Memory B cell (primary cell): ENCODE results near the gene FAM193A.

Experiments used
- ATAC-seq: fragments of 150-1000 bp; cut with Tn5 transposase; 2 replicates; pipeline ENCODE4 v1.10.0; 2021; ENCODE audit warnings: low read depth, mild to moderate bottlenecking, moderate library complexity
- DNase-seq, 2 donors: peaks; one replicate each; pipeline ENCODE4 v3.0.0; 2022; ENCODE audit warnings: low spot score in 2 of 2
- H3K27ac Mint-ChIP-seq: one replicate; pipeline ENCODE4 v1.8.0; 2022; ENCODE audit warnings: mild to moderate bottlenecking, moderate library complexity, mixed read lengths
- H3K27me3 Mint-ChIP-seq: one replicate; pipeline ENCODE4 v1.8.0; 2022; ENCODE audit warnings: mixed read lengths
- H3K36me3 Mint-ChIP-seq: one replicate; pipeline ENCODE4 v1.8.0; 2022; ENCODE audit warnings: mild to moderate bottlenecking, mixed read lengths
- H3K4me1 Mint-ChIP-seq: one replicate; pipeline ENCODE4 v1.8.0; 2022; ENCODE audit warnings: mixed read lengths
- H3K4me3 Mint-ChIP-seq: one replicate; pipeline ENCODE4 v1.8.0; 2022; ENCODE audit warnings: mild to moderate bottlenecking, moderate library complexity, mixed read lengths
- H3K9me3 Mint-ChIP-seq: one replicate; pipeline ENCODE4 v1.8.0; 2022; ENCODE audit warnings: mixed read lengths

Gene FAM193A

DNA sequence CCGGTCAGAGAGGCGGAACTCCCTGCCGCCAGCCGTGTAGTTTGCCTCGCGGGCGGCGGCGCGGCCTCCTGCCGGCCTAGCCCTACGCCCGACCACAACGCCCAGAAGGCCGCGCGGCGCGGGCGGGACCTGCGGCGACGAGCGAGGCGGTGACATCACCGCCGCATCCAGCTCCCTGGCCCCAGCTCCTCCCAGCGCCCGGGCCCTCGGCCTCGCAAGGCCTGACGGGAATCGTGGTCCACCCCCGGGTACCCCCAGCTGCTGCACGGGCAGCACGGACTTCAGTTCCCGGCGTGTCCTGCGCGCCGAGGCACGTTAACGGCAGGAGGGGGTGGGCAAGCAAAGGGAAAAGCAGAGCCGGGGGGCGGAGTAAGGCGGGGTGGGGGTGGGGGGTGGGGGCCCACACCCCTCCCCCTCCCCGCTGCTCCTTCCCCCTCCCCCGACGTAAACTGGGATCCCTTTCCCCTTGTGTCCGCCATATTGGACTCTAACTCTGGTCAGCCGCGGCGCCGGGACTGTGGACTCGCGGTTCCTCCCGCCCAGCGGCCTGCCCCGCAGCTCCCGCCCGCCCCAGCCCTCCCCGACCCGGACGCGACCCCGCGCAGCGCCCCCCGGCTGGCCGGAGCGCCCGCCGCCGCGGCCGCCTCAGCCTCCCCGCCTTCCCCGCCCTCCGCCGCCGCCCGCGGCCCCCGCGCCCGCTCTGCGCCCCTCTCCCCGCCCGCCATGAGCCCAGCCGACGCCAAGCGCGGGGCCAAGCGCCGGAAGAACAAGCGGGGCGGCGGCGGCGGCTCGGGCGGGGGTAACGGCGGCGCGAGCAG is at the start of gene FAM193A:
FAM193A (plus strand) TSS at position 455 of the 818 bp plus-strand sequence; CDS start at position 724, 269 bp downstream.
- ATAC-seq = peak; percentile 87

GRCh38 chr4:2486981-2487380 is 49.5 kb upstream of the FAM193A start:
- Mint-ChIP-seq H3K4me1 (peaks cover 61% of the 10 kb centered on the region), H3K9me3 (no peaks in the 10 kb centered on the region), H3K4me3 (peak overlapping the region; percentile 73), H3K36me3 (peaks cover 11% of the 10 kb centered on the region), H3K27me3 (no peaks in the 10 kb centered on the region), H3K27ac (peak overlapping the region; percentile 97)
- ATAC-seq (no peak), DNase-seq (no peak)

More for the DNA sequence above, at the start of gene FAM193A:
- Mint-ChIP-seq H3K27me3 (no peaks in the 10 kb centered on the region), H3K36me3 (no peaks in the 10 kb centered on the region), H3K9me3 (no peaks in the 10 kb centered on the region), H3K4me1 (peaks cover 8% of the 10 kb centered on the region), H3K4me3 (peak within 1 kb of the TSS; percentile 93), H3K27ac (peak within 1 kb of the TSS; percentile 87)
- peak; percentile 92 to 97 for DNase-seq

DNA sequence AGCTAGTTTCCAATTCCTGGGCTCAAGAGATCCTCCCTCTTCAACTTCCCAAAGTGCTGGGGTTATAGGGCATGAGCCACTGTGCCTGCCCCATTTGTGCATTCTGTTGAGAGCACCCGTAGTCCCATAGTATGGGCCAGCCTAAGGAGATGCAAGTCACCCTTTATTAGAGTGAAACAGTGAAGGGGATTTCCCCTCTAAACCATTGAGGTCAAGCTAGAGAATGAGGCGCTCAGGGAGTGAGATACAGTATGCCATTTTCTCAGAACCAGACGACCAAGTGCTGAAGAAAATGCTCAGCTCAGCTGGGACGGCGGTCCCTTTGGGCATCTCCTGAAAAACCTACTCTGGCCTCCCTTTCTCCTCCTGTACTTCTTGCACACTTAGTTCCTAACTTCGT is 48.8 kb upstream of the FAM193A start:
- DNase-seq = no peak
- Mint-ChIP-seq H3K9me3 (no peaks in the 10 kb centered on the region), H3K27me3 (no peaks in the 10 kb centered on the region), H3K36me3 (peaks cover 11% of the 10 kb centered on the region), H3K4me1 (peaks cover 55% of the 10 kb centered on the region), H3K4me3 (peak overlapping the region; percentile 37), H3K27ac (peak overlapping the region; percentile 68)
- ATAC-seq = peak; percentile 32

DNA sequence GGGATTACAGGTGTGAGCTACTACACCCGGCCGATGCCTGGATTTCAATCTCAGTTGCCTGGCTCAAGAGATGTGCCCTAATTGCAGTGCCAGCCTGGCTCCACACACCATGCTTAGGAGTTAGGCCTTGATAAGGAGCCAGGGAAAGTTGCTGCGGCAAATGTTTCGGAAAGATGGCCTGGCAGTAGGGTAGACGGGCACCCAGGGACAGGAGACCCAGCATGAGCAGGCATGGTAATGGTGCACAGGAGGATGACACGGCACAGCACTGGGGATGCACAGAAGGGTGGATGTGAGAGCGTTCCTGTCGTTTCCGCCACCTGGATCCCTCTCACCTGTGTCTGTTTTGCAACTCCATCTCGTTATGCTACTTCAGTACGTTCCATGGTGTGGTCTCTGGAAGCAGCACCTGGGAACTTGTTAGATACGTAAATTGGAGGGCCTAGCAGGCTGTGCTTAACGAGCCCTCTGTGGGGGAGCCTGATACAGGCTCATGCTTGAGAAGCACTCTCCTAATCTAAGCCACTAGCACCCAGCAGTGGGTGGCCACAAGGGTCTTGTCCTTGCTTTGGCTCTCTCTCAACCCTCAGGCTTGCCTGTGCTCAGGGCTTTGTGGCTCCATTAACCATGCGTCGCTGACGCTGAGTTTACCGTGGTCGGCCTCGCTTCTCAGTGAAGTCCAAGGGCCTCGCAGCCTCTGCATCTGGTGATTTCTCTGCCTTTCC is 47.2 kb upstream of the FAM193A start:
- no peak overlapping the region for H3K27ac Mint-ChIP-seq
- H3K4me3 Mint-ChIP-seq = no peak overlapping the region
- H3K9me3 Mint-ChIP-seq = no peaks in the 10 kb centered on the region
- ATAC-seq = no peak
- H3K4me1 Mint-ChIP-seq = peaks cover 50% of the 10 kb centered on the region
- peaks cover 16% of the 10 kb centered on the region for H3K36me3 Mint-ChIP-seq
- no peak for DNase-seq
- no peaks in the 10 kb centered on the region for H3K27me3 Mint-ChIP-seq

DNA sequence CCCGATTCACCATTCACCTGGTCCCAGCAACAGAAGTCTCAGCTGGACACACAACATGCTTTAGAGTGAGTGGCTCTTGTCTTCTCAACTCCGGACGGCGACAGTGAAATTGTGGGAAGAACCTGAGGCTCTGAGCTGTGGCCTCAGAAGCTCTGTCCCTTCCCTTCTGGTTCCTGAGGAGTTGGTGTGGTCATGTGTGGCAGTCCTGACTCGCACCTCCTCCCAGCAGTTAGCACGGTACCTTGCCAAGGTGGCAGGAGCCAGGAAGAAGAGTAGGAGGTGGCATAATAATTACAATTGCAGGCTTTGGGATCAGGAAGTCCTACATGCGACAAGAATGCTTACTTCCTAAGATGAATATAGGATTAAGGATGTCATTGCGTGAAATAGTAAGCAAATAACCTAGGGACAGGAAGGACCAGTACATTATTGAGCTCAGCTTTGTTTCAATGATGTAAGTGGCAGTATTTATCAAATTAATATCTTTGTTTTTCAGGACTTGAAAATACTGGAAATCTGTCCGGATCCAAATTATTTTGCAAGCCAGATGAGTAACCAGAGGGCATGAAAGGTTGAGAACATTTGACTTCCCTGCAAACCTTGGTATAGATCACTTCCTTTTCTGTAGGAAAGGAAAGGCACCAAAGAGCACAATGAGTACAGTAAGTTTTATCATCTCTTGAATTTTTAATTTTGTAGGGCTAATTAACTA is 46.5 kb upstream of the FAM193A start:
- Mint-ChIP-seq H3K4me1 (peaks cover 46% of the 10 kb centered on the region), H3K27me3 (no peaks in the 10 kb centered on the region), H3K9me3 (no peaks in the 10 kb centered on the region), H3K4me3 (no peak overlapping the region), H3K27ac (peak overlapping the region; percentile 63), H3K36me3 (peaks cover 16% of the 10 kb centered on the region)
- DNase-seq (no peak), ATAC-seq (no peak)

GRCh38 chr4:2492970-2493369 is 43.5 kb upstream of the FAM193A start:
- no peak overlapping the region for H3K4me3 Mint-ChIP-seq
- H3K36me3 Mint-ChIP-seq = peaks cover 22% of the 10 kb centered on the region
- ATAC-seq (no peak), DNase-seq (no peak)
- peaks cover 35% of the 10 kb centered on the region for H3K4me1 Mint-ChIP-seq
- H3K27ac Mint-ChIP-seq = peak overlapping the region; percentile 70
- H3K9me3 Mint-ChIP-seq = no peaks in the 10 kb centered on the region
- H3K27me3 Mint-ChIP-seq = no peaks in the 10 kb centered on the region

GRCh38 chr4:2494992-2495391 is 41.5 kb upstream of the FAM193A start:
- H3K9me3 Mint-ChIP-seq = no peaks in the 10 kb centered on the region
- peaks cover 21% of the 10 kb centered on the region for H3K36me3 Mint-ChIP-seq
- ATAC-seq = no peak
- peak overlapping the region; percentile 38 for H3K27ac Mint-ChIP-seq
- no peak overlapping the region for H3K4me3 Mint-ChIP-seq
- no peak for DNase-seq
- H3K27me3 Mint-ChIP-seq = no peaks in the 10 kb centered on the region
- peaks cover 25% of the 10 kb centered on the region for H3K4me1 Mint-ChIP-seq

GRCh38 chr4:2497324-2497723 is 39.1 kb upstream of the FAM193A start:
- H3K27ac Mint-ChIP-seq = peak overlapping the region; percentile 75
- peaks cover 24% of the 10 kb centered on the region for H3K4me1 Mint-ChIP-seq
- DNase-seq = no peak
- H3K4me3 Mint-ChIP-seq = no peak overlapping the region
- H3K36me3 Mint-ChIP-seq = peaks cover 16% of the 10 kb centered on the region
- no peaks in the 10 kb centered on the region for H3K9me3 Mint-ChIP-seq
- H3K27me3 Mint-ChIP-seq = no peaks in the 10 kb centered on the region
- no peak for ATAC-seq

DNA sequence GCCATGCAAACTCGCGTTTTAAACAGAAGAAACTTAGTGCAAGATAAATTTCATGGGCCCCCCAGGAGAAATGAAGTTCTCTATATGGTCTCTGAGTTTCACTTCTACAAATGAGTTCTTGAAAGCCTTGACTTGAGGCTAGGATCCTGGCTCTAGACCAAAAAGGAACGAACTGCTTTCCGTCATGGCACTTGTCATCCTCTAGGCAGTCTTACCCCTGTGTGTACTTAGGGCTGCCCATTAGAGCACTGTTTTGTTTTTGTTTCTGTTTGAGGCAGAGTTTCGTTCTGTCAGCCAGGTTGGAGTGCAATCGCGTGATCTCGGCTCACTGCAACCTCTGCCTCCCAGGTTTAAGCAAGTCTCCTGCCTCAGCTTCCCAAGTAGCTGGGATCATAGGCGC is 38.5 kb upstream of the FAM193A start:
- ATAC-seq (peak; percentile 98), DNase-seq (peak; percentile 24 to 67)
- Mint-ChIP-seq H3K27me3 (no peaks in the 10 kb centered on the region), H3K36me3 (peaks cover 12% of the 10 kb centered on the region), H3K4me1 (peaks cover 21% of the 10 kb centered on the region), H3K9me3 (no peaks in the 10 kb centered on the region), H3K4me3 (peak overlapping the region; percentile 28), H3K27ac (peak overlapping the region; percentile 75)

GRCh38 chr4:2500547-2500946 is 35.9 kb upstream of the FAM193A start:
- ATAC-seq = no peak
- peaks cover 11% of the 10 kb centered on the region for H3K4me1 Mint-ChIP-seq
- peaks cover 7% of the 10 kb centered on the region for H3K36me3 Mint-ChIP-seq
- DNase-seq = no peak
- no peaks in the 10 kb centered on the region for H3K9me3 Mint-ChIP-seq
- no peaks in the 10 kb centered on the region for H3K27me3 Mint-ChIP-seq
- no peak overlapping the region for H3K4me3 Mint-ChIP-seq
- peak overlapping the region; percentile 35 for H3K27ac Mint-ChIP-seq

GRCh38 chr4:2501034-2501594 is 35.3 kb upstream of the FAM193A start:
- Mint-ChIP-seq H3K4me3 (no peak overlapping the region), H3K36me3 (peaks cover 7% of the 10 kb centered on the region), H3K9me3 (no peaks in the 10 kb centered on the region), H3K27me3 (no peaks in the 10 kb centered on the region), H3K27ac (peak overlapping the region; percentile 36), H3K4me1 (peaks cover 11% of the 10 kb centered on the region)
- DNase-seq = no peak
- no peak for ATAC-seq

DNA sequence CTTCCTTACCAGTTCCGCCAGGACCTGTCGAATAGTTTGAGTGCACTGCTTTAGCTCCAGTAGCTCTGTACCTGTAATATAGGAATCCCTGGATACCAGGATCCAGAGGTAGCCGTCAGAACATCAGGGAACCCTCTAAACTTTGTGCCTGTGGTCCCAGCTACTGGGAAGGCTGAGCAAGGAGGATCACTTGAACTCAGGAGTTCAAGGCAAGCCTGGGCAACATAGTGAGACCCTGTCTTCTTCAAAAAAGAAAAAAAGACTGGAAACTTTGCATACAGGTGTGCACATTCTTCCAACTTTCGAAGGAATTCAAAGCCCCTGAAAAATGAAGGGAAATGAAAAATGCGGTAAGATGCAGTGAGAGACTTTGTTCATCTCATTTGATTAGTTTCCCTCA is 32.6 kb upstream of the FAM193A start:
- no peak overlapping the region for H3K27ac Mint-ChIP-seq
- H3K36me3 Mint-ChIP-seq = peaks cover 4% of the 10 kb centered on the region
- no peaks in the 10 kb centered on the region for H3K4me1 Mint-ChIP-seq
- no peak for ATAC-seq
- H3K27me3 Mint-ChIP-seq = no peaks in the 10 kb centered on the region
- H3K4me3 Mint-ChIP-seq = no peak overlapping the region
- H3K9me3 Mint-ChIP-seq = no peaks in the 10 kb centered on the region
- no peak for DNase-seq

GRCh38 chr4:2507259-2507658 is 29.2 kb upstream of the FAM193A start:
- DNase-seq = no peak
- no peaks in the 10 kb centered on the region for H3K9me3 Mint-ChIP-seq
- peaks cover 4% of the 10 kb centered on the region for H3K36me3 Mint-ChIP-seq
- H3K4me3 Mint-ChIP-seq = no peak overlapping the region
- peaks cover 19% of the 10 kb centered on the region for H3K4me1 Mint-ChIP-seq
- no peaks in the 10 kb centered on the region for H3K27me3 Mint-ChIP-seq
- no peak for ATAC-seq
- peak overlapping the region; percentile 56 for H3K27ac Mint-ChIP-seq

DNA sequence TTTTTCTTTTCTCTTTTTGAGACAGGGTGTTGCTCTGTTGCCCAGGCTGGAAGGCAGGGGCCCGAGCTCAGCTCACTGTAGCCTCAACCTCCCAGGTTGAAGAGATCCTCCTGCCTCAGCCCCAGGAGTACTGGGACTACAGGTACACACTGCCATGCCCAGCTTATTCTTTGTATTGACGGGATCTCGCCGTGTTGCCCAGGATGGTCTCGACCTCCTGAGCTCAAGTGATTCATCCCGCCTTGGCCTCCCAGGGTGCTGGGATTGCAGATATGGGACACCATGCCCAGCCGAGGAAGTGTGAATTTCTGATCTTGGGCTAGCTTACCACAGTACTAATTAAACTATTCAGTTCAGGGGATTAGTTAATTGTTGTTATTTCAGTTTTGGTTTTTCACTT is 28.6 kb upstream of the FAM193A start:
- DNase-seq (no peak), ATAC-seq (no peak)
- peak overlapping the region; percentile 56 for H3K27ac Mint-ChIP-seq
- peaks cover 20% of the 10 kb centered on the region for H3K4me1 Mint-ChIP-seq
- H3K9me3 Mint-ChIP-seq = no peaks in the 10 kb centered on the region
- H3K36me3 Mint-ChIP-seq = peaks cover 5% of the 10 kb centered on the region
- no peak overlapping the region for H3K4me3 Mint-ChIP-seq
- H3K27me3 Mint-ChIP-seq = no peaks in the 10 kb centered on the region
